Measurements from ENCODE around the gene RAB21.
A peak's percentile ranks its signal among the peaks of the same experiment; 100 is the strongest.
"Not testable (repeated sequence)": the region's sequence is repeated elsewhere in the genome, so short reads cannot be mapped to it uniquely, and the experiment has no call there.

RAB21 gene

GRCh38 chr12:71800177-71800576 is 45.5 kb downstream of the RAB21 start:
- DNase-seq: no peak

- DNase-seq: no peak
Measured at GRCh38 chr12:71804505-71804904, 49.8 kb downstream of the RAB21 start.

GRCh38 chr12:71810921-71811320 is 56.3 kb downstream of the RAB21 start:
- no peak for DNase-seq

- DNase-seq: not testable (repeated sequence)
Measured at GRCh38 chr12:71815242-71815641, 60.6 kb downstream of the RAB21 start.

- DNase-seq: not testable (repeated sequence)
Measured at GRCh38 chr12:71822088-71822487, 67.4 kb downstream of the RAB21 start.

- no peak for DNase-seq
Measured at GRCh38 chr12:71828813-71829212, 74.2 kb downstream of the RAB21 start.

GRCh38 chr12:71837356-71837755 is 82.7 kb downstream of the RAB21 start:
- no peak for DNase-seq

- no peak for DNase-seq
Measured at GRCh38 chr12:71838231-71838630, 83.6 kb downstream of the RAB21 start.

- DNase-seq: no peak
Measured at GRCh38 chr12:71838676-71839075, 84.0 kb downstream of the RAB21 start.

- no peak for DNase-seq
Measured at GRCh38 chr12:71840231-71840847, 85.7 kb downstream of the RAB21 start.

GRCh38 chr12:71846322-71846940 is 91.8 kb downstream of the RAB21 start:
- peak; percentile 23 for DNase-seq

GRCh38 chr12:71848212-71848611 is 93.5 kb downstream of the RAB21 start:
- DNase-seq: no peak

GRCh38 chr12:71849109-71849851 is 94.6 kb downstream of the RAB21 start:
- DNase-seq: no peak

Measured in midbrain (tissue), 1 donor.